NT2/D1 (cell line): ENCODE measurements around the gene TEAD1.

Experiments used
- DNase-seq: peaks from one replicate; pipeline ENCODE4 v3.0.0-alpha.2; 2011; ENCODE audit warnings: low read depth, low spot score
- H3K27me3 ChIP-seq: 2 replicates; pipeline ENCODE4 v1.6.0; 2011; ENCODE audit warnings: mild to moderate bottlenecking; ENCODE audit not compliant: insufficient read length, insufficient read depth
- H3K36me3 ChIP-seq: 2 replicates; pipeline ENCODE4 v1.6.1; 2011; ENCODE audit warnings: mild to moderate bottlenecking, low read length, mixed read lengths; ENCODE audit not compliant: insufficient read depth, insufficient read length
- H3K4me1 ChIP-seq: 2 replicates; pipeline ENCODE4 v1.5.1; 2011; ENCODE audit not compliant: insufficient read depth, insufficient read length
- H3K4me3 ChIP-seq: 2 replicates; pipeline ENCODE4 v1.5.1; 2011; ENCODE audit warnings: low read depth; ENCODE audit not compliant: insufficient read length
- H3K9ac ChIP-seq: 2 replicates; pipeline ENCODE4 v1.6.0; 2011; ENCODE audit warnings: low read depth; ENCODE audit not compliant: insufficient read length
- H3K9me3 ChIP-seq: 2 replicates; pipeline ENCODE4 v1.5.1; 2011; ENCODE audit warnings: mild to moderate bottlenecking, low read length; ENCODE audit not compliant: insufficient read depth
- SUZ12 ChIP-seq: IDR thresholded peaks from 2 replicates; pipeline ENCODE4 v1.6.1; 2011; ENCODE audit not compliant: insufficient read length, insufficient read depth; ENCODE audit errors: extremely low read depth
- YY1 ChIP-seq: IDR thresholded peaks from 2 replicates; pipeline ENCODE4 v1.6.1; 2011; ENCODE audit not compliant: insufficient read length, insufficient read depth
- ZNF274 ChIP-seq: IDR thresholded peaks from 2 replicates; pipeline ENCODE4 v1.6.1; 2011; ENCODE audit warnings: mild to moderate bottlenecking, low read depth, low read length

The TEAD1 gene

DNA sequence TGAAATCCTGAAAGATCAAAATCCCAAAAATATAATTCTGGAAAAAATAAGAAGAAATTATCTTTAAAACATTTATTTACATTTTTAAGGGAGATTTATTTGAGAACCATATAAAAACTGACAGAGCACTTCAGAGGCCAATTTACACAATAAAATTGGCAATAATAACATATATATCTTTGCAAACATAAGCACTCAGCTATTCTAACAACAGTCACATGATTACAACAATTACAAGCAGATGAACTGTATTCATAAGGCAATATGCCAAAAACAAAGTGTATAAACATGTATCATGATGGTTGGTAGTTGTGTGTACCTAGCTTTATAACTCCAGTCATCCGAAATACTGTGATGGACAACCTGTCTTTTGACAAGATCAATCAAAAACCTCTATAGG lies 317.2 kb downstream of the TEAD1 start:
- H3K4me3 ChIP-seq, result no peak overlapping the region
- TF ChIP-seq SUZ12 (no peak), ZNF274 (no peak), YY1 (no peak)
- H3K4me1 ChIP-seq, result no peaks in the 10 kb centered on the region
- H3K9ac ChIP-seq, result no peak overlapping the region
- H3K36me3 ChIP-seq, result no peaks in the 10 kb centered on the region
- no peak for DNase-seq
- no peaks in the 10 kb centered on the region for H3K27me3 ChIP-seq
- no peaks in the 10 kb centered on the region; the same call in 1 of the 2 replicates for H3K9me3 ChIP-seq

DNA sequence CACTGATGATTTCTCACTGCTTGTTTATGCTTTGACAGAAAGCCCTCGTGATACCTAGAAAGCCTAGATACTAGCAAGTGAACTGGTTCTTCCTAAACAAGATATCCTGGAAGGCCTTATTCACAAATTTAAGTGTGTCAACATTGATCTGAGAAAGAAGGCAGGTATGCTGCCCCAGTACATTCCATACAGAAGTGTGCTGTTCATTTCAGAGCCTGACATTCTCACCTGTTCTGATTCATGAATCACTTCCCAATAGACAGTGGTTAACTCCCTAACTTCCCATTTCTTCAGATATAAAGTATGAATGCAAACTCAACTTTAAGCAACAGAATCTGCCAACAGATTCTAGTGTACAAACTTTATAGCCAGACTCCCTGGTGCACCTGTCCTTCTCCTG lies 319.4 kb downstream of the TEAD1 start:
- H3K27me3 ChIP-seq, result no peaks in the 10 kb centered on the region
- no peak overlapping the region for H3K9ac ChIP-seq
- H3K36me3 ChIP-seq, result no peaks in the 10 kb centered on the region
- no peaks in the 10 kb centered on the region for H3K4me1 ChIP-seq
- no peak overlapping the region for H3K4me3 ChIP-seq
- no peaks in the 10 kb centered on the region; the same call in 1 of the 2 replicates for H3K9me3 ChIP-seq
- TF ChIP-seq ZNF274, result no peak
- no peak for TF ChIP-seq SUZ12
- TF ChIP-seq YY1, result no peak
- no peak for DNase-seq
